GM18868 (cell line): ENCODE data around the gene ANKRD11.
"Not testable (repeated sequence)": the region's sequence is repeated elsewhere in the genome, so short reads cannot be mapped to it uniquely, and the experiment has no call there.

Source experiments
- ATAC-seq: cut with Tn5 transposase; IDR thresholded peaks from one replicate; pipeline ENCODE4 v1.9.1; 2021; ENCODE audit warnings: mild to moderate bottlenecking, moderate library complexity; ENCODE audit not compliant: unreplicated experiment

ANKRD11 gene

GRCh38 chr16:89304941-89305705 lies 185.2 kb downstream of the ANKRD11 start:
- ATAC-seq, result no peak

GRCh38 chr16:89304181-89304851 lies 186.0 kb downstream of the ANKRD11 start:
- no peak for ATAC-seq

- ATAC-seq, result no peak
Measured at GRCh38 chr16:89303617-89304016, 186.7 kb downstream of the ANKRD11 start.

GRCh38 chr16:89300976-89301360 lies 189.4 kb downstream of the ANKRD11 start:
- no peak for ATAC-seq

GRCh38 chr16:89300311-89300975 lies 189.9 kb downstream of the ANKRD11 start:
- no peak for ATAC-seq

GRCh38 chr16:89299357-89300111 lies 190.8 kb downstream of the ANKRD11 start:
- not testable (repeated sequence) for ATAC-seq

DNA sequence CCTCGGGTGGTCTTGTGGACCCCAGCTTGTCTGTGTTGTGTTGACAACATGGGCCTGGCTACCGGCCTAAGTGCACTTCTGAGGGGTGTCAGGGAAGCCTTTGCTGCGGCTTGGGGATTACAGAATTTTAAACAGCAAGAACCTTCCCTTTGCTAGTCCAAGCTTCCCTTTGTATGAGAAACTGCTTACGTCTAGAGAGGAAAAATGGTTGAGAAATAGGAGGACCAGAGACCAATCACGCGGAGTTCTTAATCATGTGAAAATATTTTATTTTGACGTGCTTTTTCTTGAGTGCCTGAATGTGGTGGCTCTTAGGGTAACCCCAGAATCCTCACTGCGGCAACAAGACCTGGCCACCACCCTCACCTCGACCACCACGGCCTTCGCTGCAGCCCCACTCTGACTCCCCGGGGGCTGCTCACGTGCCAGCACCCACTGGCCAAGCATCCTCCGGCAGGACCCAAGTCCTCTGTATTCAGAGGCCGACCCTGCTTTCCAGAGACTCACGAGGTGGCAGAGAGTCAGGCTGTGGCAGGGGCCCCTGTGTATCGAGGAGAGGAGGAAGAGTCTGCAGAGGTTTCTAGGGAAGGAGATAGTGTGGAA lies 191.6 kb downstream of the ANKRD11 start:
- no peak for ATAC-seq

DNA sequence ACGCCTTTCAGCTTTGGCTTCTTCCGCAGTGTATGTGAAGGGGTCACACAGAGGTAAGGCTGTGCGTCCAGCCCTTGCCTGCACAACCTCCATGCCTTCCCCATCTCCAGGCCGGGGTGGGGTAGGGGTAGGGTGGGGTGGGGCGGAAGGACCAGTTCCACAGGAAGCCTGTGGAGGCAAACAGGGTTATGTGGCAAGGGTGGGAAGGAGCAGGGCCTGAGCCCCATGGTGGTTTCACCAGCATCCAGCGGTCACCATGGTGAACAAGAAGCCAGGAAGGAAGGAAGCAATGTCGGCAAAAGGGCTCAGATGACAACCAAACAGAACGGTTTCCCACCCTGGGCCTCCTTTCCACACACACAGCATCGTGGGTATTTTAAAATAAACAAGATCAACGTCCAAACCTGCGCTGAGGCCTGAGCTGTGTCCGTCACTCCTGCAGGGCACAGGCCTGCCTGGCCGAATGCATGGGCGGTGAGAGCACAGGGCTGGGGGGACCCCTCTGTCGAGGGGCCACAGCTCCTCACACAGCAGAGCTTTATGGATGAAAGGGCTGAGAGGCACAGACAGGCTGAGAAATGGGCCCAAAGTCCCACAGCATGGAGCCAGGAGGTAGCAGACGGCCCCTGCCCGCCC lies 192.3 kb downstream of the ANKRD11 start:
- no peak for ATAC-seq

GRCh38 chr16:89297156-89297874 lies 193.0 kb downstream of the ANKRD11 start:
- no peak for ATAC-seq

- no peak for ATAC-seq
Measured at GRCh38 chr16:89295915-89296314, 194.4 kb downstream of the ANKRD11 start.

GRCh38 chr16:89295071-89295900 lies 195.1 kb downstream of the ANKRD11 start:
- no peak for ATAC-seq

DNA sequence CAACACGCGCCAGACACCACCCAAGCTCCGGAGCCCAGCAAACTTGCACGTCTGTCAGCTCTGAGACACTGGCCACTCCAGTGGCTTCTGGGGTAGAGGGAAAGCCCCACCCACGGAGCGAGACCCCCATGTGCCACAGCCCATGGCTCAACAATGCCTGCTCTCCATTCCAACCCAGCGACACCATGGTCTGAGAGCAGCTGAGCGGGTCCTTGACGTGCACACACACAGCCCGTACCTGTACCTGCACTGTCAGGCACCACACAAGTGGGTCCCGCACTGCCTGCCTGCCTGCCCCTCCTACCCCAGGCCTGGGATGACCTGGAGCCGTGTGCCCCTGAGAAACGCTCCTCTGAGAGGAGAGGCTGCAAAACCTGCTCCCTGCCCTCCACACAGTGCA lies 195.9 kb downstream of the ANKRD11 start:
- ATAC-seq, result no peak

DNA sequence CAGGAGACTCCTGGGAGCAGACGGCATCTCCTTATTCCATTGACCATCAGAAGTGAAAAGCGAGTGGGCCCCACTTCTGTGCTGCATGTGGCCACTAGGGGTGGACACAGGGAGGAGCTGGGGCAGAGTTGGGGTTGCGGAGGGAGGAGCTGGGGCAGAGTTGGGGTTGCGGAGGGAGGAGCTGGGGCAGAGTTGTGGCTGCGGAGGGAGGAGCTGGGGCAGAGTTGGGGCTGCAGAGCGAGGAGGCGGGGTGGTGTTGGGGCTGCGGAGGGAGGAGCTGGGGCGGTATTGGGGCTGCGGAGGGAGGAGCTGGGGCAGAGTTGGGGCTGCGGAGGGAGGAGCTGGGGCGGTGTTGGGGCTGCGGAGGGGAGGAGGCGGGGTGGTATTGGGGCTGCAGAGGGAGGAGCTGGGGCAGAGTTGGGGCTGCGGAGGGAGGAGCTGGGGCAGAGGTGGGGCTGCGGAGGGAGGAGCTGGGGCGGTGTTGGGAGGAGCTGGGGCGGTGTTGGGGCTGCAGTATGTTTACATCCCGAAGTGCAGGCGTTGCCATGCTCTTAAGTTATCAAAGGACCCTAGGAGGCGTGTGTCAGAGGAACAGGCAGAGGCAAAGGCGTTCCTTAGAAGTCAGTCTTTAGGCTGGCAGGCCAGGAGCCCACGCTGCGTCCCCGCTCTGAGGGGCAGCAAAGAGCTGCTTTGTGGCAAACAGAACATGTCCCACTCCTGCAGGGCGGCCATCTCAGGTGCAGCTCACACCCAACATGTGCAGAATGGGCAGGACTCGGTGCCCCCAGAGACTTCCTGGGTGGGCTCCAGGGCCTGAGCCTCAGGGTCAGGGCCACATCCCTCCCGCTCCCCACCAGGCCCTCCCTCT lies 196.9 kb downstream of the ANKRD11 start:
- no peak for ATAC-seq

- no peak for ATAC-seq
Measured at GRCh38 chr16:89292443-89293078, 197.8 kb downstream of the ANKRD11 start.

DNA sequence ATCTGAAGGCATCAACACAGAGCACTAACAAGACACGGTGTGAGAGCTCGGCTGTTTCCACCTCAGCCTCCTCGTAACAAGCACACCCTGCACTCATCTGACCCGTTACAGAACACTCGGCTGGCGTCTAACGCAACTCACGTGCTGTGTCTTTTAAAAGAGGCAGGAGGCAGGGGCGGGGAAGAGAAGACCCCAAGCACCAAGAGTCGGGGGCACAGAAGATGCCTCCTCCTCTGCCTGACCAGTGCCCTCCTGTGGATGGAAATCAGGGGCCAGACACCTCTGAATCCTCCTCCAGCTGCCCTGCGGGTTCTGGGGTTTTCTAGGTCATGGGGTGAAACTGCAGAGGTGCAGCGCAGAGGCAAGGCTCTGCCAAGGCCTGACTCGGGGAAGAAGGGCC lies 198.6 kb downstream of the ANKRD11 start:
- no peak for ATAC-seq

DNA sequence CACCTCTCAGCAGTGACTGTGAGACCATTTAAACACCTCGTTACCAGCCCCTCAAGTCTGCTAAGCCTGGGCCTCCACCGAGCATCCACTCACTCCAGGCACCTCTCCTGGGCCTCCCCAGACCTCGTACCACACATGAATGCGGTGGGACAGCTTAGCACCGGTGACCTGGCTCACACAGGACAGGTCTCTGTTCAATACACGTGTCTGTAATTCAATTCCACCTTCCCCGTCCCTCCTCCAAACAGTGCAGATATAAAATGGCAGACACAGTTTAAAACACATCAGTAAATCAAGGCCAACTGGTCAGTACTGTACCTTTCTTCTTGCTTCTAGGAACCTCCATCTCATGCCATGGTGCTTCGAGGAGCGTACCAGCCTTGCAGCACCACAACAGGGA lies 199.0 kb downstream of the ANKRD11 start:
- no peak for ATAC-seq

DNA sequence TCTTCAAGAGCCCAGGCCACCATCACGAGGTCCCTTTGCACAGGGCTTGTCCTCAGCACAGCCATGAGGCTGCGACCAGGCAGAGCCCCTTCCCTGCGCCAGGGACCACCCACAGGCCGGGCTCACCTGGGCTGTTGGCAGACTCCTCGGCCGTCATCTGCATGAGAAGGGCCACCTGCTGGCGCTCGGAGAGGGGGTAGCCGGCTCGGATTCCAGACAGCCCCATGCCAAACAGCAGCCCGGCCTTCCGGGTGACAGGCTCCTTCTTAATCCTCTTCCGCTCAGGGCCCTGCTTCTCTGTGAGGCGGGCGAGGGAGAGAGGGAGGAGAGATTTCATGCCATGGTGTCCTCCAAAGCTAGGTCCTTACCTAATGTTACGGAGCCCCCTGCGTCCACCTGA lies 199.5 kb downstream of the ANKRD11 start:
- no peak for ATAC-seq
